GM13977 (cell line): ENCODE results near the gene EPN2.
"Not testable (repeated sequence)": the region's sequence is repeated elsewhere in the genome, so short reads cannot be mapped to it uniquely, and the experiment has no call there.

Experiments used
- DNase-seq: peaks from one replicate; pipeline ENCODE4 v3.0.0; 2012; ENCODE audit warnings: low spot score
- CTCF ChIP-seq: IDR thresholded peaks from 2 replicates; pipeline ENCODE4 v1.5.1; 2012; ENCODE audit warnings: mild to moderate bottlenecking, control low read depth; ENCODE audit not compliant: insufficient read depth; ENCODE audit errors: extremely low read depth, missing control alignments
- in situ Hi-C: fragments of 300-500 bp; cut with MboI; formaldehyde crosslinking; loops from one replicate; pipeline ENCODE4 v1.12.0; 2022; ENCODE audit warnings: low sequenced_read_pairs, low pct_unique_long_range_greater_than_20kb, mixed read lengths, inconsistent platforms; ENCODE audit not compliant: unreplicated experiment

The EPN2 gene

GRCh38 chr17:19347323-19348080, 110.3 kb downstream of the EPN2 start:
- in situ Hi-C loops = no loop called here
- no peak for DNase-seq
- no peak for TF ChIP-seq CTCF

- DNase-seq = no peak
- in situ Hi-C loops = no loop called here
- no peak for TF ChIP-seq CTCF
Measured at GRCh38 chr17:19348081-19348650, 111.0 kb downstream of the EPN2 start.

GRCh38 chr17:19348806-19349205, 111.6 kb downstream of the EPN2 start:
- in situ Hi-C loops = no loop called here
- TF ChIP-seq CTCF = no peak
- no peak for DNase-seq

- not testable (repeated sequence) for DNase-seq
- in situ Hi-C loops = loop anchor here (25.0 kb wide), 1 partner anchor 409 kb away; no protein-coding TSS in a partner anchor
Measured at GRCh38 chr17:19353401-19353800, 116.2 kb downstream of the EPN2 start.

- TF ChIP-seq CTCF = no peak
- DNase-seq = no peak
- in situ Hi-C loops = loop anchor here (25.0 kb wide), 1 partner anchor 408 kb away; no protein-coding TSS in a partner anchor
Measured at GRCh38 chr17:19354748-19355147, 117.6 kb downstream of the EPN2 start.

- in situ Hi-C loops = loop anchor here (25.0 kb wide), 1 partner anchor 405 kb away; no protein-coding TSS in a partner anchor
Measured at GRCh38 chr17:19357351-19357750, 120.2 kb downstream of the EPN2 start.

More at GRCh38 chr17:19357351-19357750, 120.2 kb downstream of the EPN2 start:
- TF ChIP-seq CTCF = no peak
- DNase-seq = no peak
